Activated T-cell treated with anti-CD3 and anti-CD28 coated beads, Interleukin-2, amount 50 U/mL, for 48 hours (primary cell): ENCODE data around the gene KCNK15.
A peak's percentile ranks its signal among the peaks of the same experiment; 100 is the strongest.

Experiments used
- DNase-seq, 2 experiments: peaks; one replicate each; pipeline ENCODE4 v3.0.0-alpha.2; 2020

KCNK15 gene

DNA sequence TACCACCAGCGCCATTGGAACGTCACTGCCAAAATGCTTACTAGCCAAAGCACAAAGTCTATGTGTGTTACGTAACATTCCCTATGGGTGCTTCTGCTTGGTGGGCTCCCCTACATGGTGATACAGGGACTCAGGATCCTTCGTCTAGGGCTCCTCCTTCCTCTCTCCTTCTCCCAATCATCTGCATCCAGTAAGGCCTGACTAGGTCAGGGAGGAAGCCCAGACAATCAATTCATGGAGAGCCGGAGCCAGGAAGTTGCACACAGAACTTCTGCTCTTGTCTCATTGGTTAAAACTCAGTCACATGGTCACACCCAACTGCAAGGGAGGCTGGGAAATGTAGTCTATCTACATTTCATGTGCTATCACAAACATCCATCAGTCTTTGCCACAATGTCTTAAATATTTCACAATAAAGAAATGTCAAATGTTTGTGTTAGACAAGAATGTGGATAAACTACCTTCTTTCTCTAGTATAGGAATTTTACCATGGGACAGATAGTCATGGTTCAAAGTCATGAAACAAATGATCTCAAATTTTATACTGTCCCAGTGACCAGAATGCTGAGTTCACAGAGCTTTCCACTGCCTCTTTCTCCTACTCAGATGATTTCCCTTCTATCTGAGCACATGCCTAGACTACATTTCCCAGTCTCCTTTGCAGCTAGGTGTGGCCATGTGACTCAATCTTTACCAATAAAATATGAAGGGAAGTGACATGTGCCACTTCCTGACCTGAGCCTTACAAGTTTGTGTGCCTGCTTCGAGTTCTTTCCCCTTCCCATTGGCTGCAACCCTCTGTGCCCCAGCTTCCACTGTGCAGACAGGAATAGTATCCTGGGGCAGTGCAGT is 9.3 kb upstream of the KCNK15 start:
- DNase-seq = peak; percentile 34 to 40

DNA sequence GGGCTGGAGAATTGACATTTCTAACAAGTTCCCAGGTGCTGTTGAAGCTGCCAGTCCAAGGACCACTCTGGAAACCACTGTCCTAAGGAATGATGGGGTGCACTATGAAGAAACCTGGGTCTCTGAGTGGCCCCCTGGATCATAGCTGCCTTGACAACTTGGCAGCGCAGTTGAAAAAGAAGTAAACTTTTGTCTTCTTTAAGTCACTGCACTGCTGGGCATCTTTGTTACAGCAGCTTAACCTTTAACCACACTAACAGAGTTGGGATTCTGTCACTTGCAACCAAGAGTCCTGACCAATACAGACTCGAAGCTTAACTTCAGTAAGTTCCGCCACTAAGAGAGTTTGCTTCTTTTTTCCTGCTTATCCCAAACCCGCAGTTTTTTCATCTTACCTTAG is 8.5 kb upstream of the KCNK15 start:
- no peak for DNase-seq

DNA sequence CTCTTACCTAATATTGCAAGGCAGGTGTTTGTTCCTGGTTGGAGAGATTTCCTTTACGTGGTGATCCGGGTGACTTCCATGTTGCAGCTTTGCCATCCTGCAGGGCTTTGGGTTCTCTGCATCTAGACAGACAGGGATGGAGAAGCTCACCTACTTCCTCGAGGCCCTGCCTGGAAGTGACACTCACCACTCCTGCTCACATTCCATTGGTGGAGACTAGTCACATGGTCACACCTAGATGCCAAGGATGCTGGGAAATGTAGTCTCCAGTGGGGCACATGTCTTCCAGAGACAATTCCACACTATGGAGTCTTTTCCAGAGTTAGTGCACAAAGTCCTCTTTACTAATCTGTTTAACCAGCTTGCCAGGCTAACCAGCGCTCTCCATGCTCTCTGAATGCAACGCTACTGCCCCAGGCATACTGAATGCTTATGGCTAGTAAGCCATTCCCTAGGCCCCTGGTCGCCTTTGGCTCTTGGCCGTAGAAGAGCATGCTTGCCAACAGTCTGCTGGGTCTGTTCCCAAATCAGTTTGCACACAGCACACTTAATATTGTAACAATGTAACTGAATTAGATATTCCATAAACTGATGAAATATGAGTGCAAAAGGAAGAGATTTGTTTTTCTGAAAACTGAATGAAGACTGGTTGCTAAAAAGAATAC is 6.7 kb upstream of the KCNK15 start:
- DNase-seq = peak; percentile 51 to 58

DNA sequence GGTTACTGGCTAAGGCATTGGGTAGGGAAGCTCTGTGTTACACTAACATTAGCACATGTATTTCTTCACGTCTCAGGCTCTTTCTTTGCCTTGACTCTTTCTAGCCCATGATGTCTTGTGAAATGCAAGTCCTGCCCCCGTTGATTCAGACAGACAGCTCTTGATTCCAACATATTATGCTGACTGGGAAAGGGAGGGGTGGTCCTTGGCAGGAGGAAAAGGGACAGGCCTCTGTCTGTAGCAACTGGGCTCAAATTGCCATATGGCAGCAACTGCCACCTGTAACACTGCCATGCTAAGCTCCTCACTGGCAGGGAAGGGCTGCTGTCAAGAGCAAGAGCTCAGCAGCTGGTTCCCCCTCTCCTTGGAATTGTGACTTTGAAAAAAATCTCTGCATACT is 5.7 kb upstream of the KCNK15 start:
- no peak for DNase-seq

DNA sequence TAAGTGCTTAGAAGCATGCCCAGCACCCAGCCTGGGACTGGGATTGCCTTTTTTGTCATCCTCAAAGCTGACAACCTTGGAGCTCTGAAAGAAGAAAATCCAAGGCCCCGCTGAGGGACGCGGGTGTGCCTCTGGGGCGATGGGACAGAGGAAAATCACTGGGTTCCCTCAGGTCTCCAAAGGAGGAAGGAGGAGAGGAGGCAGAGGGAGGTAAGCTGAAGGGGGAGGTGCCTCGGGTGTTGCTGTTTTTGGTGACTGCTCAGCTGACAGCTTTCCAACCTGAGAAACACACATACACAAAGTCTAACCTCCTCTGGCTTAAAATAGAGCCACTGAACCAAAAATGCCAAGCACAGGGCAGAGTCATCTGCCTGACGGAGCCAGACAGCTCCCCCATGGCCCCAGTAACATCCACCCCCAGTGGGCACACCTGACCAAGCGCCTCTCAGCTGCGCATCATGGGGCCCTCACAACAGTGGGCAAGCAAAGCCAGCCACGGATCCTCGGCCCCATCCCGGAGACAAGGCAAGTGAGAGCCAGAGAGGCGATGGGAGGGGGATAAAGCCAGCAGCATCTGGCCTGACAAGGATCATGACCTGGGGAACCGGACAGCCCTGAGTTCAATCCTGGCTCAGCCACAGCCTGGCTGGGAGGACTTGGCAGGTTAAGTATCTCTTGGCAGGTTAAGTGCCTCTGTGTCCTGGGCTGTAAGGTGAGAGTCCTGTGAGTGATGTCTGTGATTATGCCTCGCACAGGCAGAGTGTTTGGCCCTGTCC is 3.2 kb upstream of the KCNK15 start:
- DNase-seq = no peak

DNA sequence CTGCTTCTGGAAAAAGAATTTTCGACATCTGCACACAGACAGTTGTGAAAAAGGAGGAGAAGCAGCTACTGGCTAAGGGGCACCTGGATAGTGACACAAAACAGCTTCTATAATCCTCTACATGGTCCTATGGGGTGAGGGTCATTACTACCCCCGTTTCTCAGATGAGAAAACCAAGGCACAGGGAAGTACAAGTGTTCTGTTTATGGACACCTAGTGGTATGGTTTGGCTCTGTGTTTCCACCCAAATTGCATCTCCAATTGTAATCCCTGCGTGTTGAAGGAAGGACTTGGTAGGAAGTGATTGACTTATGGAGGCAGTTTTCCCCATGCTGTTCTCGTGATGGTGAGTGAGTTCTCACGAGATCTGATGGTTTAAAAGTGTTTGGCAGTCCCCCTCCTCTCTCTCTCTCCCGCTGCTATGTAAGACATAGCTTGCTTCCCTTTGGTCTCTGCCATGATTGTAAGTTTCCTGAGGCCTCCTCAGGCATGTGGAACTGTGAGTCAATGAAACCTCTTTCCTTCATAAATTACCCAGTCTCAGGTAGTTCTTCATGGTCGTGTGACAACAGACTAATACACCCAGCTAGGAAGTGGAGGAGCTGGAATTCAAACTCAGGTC is 2.5 kb upstream of the KCNK15 start:
- no peak for DNase-seq

DNA sequence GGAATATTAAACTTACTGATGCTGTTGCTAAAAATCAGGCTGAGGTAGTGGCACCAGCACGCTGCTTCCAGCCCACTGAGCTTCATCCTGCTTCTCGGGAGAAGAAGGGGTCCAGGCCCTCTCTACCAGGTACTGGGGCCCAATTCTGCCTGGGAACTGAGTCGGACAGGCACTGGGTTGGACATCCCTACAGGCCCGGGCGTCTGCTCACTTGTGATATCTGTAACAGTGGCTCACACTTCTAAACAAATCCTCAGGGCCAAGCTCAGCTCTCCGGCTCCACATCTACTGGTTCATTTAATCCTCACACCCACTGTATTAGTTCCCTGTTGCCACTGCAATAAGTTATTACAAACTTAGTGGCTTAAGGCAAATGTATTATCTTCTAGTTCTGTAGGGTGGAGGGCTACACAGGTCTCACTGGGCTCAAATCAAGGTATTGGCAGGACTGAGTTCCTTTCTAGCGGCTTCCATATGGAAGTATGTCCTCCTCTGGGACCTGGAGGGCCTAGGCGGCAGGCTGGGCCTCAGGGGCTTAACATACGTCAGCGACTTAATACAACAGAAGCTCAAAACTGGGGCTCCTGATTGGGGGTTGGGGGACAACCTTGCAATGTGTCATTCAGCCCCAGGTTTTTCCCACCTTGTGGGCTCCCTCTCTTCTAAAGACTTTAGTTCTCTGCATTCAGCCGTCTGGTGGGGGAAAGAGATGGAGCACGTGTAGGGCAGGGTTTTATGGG is 1.6 kb upstream of the KCNK15 start:
- DNase-seq = no peak

DNA sequence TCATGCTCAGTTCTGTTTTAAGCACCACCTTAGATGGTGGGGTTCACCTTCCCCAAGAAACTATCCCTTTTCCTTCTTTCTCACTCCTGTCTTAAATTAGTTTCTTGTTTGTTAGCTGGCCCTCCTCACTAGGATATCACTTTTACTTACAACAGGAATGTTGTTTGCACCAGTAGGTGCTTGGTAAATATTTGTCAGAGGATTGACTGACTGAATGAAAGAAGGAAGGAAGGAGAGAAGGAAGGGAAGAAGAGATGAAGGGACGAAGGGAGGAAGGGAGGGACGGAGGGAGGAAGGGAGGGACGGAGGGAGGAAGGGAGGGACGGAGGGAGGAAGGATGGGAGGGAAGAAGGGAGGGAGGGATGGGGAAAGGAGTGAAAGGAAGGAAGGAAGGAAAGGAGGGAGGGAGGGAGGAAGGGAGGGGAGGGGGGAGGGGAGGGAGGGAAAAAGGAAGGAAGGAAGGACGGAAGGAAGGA is 505 bp upstream of the KCNK15 start:
- DNase-seq = no peak

DNA sequence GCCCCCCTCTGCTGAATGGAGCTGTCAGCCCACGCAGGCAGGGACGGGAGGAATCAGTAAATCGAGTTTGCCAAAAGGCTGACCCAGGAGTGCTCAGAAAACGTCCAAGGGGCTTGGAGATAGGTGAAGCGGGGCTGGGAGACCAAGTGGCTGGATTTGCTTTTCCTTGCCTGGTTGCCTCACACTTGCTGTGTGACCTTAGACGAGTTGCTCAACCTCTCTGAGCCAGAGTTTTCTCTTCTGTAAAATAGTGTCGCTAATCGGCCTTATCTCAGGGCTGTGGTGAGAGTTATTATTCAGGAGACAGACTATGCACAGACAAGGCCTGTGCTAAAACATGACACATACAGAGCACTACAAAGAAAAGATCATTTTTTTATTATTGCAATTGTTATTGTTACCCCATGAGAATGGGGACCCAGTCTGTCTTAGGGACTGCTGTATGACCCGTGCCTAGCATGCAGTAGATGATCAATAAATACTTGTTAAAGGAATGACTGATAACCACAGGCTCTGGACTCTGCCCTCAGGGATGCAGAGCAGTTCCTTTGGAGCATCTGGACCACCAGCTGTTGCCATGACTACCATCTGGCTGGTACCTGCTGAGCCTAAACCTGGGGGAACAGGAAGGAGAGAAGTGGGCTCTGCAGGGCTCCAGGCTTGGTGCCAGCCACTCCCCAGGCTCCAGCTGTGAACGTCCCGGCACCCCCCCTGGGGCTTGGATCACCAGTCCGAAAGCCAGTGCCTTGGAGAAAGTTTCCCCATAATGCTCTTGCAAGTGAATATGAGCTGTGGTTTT is 901 bp downstream of the KCNK15 start:
- peak in 1 of 2 experiments; percentile 20 for DNase-seq

DNA sequence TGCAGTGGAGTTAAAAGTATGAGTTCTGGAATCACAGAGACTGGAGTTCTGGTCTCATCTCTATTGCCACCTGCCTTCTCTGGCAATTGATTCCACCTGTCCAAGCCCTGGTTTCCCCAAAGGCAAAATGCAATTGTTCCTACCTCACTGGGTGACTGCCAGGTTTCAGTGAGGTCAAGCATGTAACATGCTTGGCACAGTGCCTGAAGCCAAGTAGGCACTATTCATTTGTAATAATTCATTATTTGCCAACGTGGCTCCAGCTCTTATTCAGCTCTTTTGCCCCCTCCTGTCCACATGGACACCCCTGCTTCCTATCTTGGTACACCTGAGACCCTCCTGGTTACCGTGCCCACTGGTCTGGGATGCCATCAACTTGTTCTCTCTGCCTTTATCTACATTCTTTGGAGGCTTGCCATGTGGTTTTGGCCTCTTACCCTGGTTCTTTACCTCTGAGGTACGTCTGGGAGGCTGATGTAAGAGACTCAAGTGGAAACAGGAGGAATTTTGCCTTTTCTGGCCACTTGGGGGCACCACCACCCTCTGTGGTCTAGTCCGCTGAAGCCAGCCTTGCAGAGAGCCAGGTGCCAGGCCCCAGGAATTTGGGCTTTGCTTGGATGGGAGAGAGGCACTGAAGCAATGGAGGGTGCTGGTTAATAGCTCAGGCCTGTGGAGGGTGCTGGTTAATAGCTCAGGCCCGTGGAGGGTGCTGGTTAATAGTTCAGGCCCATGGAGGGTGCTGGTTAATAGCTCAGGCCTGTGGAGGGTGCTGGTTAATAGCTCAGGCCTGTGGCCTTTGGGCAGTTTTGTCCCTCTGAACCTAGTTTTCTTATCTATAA is 1.7 kb downstream of the KCNK15 start:
- DNase-seq = peak; percentile 79 to 82

DNA sequence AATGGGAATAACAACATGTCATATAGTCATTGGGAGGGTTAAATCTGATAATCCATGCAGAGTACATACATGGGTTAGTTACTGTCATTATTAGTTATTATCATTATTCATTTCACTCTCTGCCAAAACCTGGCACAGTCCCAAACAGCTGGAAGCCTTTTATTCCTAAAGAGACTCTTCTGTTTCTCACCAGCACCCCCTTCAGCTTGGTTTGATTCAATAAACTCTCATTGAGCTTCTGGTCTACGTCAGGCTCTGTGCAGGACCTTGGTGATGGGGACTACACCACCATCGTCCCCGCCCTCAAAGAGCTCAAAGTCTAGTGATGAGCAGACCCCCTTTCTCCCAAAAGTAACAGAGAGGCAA is 2.3 kb downstream of the KCNK15 start:
- no peak for DNase-seq

DNA sequence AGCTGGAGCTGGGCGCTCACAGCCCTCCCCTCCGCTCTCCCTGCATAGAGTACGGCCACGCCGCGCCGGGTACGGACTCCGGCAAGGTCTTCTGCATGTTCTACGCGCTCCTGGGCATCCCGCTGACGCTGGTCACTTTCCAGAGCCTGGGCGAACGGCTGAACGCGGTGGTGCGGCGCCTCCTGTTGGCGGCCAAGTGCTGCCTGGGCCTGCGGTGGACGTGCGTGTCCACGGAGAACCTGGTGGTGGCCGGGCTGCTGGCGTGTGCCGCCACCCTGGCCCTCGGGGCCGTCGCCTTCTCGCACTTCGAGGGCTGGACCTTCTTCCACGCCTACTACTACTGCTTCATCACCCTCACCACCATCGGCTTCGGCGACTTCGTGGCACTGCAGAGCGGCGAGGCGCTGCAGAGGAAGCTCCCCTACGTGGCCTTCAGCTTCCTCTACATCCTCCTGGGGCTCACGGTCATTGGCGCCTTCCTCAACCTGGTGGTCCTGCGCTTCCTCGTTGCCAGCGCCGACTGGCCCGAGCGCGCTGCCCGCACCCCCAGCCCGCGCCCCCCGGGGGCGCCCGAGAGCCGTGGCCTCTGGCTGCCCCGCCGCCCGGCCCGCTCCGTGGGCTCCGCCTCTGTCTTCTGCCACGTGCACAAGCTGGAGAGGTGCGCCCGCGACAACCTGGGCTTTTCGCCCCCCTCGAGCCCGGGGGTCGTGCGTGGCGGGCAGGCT is 4.6 kb downstream of the KCNK15 start:
- no peak for DNase-seq

DNA sequence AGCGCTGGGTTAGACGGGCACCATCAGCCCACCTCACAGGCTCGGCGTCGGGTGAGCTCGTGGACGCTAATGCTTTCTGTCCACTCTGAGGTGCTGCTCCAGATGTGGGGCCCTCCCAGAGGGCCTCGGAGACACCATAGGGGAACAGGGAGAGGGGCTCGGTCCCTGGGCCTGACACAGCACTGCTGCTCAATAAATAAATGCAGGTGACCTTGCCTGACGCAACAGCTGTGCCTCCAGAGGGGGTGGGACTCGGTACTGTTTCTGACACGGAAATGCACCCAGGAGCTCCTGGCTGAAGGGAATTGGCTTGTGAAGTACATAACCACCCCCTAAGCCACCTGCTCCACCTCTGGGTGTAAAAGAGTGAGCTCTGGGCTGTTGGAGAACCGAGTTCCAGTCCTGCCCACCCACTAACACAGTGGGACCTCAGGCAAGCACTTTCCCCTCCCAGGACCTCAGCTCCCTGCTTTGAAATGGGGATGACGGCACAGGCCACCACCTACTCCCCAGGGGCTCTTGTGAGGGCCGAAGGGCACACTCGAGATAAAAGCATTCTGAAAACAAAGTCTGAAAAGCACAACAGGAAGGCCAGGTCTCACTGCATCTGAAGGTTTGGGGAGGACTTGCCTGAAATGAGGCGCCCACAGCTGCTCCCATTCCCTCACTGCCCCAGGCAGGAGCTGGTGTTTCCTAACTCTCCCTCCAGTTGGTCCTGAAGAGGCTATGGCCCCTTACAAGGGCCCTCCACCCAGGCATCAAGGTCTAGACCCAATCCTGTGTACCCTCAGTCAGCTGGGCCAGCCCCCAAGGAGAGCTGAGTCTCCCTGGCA is 6.7 kb downstream of the KCNK15 start:
- DNase-seq = no peak

DNA sequence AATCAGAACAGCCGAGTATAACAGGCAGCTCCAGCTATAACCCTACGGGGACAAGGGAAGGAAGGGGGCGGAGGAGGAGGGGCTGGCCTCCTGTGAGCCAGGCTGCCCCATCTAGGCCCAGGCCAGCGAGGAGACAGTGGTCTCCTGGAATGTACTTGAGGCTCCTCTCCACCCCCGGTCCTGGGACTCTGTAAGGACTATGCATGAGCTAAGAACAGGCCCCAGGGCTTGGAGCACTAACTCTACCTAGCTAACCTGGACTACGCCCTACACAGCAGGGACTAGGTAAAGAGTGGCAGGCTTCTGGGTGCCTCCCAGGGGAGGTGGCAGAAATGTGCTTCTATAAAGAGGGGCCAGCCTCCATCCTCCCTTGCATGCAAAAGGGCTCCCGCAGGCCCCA is 8.9 kb downstream of the KCNK15 start:
- no peak for DNase-seq

DNA sequence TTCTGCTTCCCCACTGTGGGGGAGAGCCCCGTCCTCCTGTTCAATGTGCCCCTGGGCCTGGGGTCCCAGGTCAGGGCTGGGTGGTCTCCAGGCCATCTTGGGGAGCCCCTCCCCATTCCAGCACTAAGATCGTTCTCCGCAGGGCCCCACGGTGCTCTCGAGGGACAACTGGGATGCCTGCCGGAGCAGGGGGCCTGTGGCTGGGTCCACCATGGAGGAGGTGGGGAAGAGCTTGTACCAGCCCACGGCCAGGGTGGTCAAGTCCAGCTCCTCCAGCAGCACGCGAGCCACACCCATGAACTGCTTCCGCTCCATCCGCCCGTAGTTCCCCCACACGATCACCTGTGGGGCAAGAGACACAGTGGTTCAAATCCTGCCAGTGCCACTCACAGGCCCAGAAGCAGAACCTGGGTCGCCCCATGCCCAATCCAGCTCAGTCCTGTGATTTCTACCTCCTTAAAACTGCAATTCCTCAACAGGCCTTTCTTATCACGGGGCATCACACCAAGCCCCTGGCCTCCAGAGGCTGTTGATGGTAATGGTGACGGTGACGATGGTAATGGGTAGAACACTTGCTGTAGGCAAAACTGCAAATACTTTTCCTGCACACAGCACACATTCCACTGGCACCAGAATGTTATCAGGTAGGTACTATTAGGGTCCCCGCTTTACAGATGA is 10.5 kb downstream of the KCNK15 start:
- DNase-seq = no peak

DNA sequence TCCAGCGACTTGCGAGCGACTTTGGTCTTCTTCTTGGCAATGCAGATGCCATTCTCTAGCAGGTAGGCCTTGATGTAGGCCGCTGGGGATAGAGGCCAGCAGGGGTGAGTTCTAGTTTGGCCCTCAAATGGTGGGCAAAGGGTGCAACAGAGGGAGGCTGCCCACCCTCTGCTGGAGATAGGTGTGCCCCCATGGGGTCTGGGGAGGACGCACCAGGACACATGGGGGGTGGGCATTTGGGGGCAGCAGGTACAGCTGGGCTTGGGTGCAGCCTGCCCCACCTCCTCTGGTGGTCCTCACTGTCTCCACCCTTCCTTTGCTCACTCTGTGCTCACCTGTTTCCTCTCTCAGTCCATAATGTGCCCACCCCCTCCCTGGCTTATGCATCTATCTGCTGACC is 11.3 kb downstream of the KCNK15 start:
- DNase-seq = no peak

DNA sequence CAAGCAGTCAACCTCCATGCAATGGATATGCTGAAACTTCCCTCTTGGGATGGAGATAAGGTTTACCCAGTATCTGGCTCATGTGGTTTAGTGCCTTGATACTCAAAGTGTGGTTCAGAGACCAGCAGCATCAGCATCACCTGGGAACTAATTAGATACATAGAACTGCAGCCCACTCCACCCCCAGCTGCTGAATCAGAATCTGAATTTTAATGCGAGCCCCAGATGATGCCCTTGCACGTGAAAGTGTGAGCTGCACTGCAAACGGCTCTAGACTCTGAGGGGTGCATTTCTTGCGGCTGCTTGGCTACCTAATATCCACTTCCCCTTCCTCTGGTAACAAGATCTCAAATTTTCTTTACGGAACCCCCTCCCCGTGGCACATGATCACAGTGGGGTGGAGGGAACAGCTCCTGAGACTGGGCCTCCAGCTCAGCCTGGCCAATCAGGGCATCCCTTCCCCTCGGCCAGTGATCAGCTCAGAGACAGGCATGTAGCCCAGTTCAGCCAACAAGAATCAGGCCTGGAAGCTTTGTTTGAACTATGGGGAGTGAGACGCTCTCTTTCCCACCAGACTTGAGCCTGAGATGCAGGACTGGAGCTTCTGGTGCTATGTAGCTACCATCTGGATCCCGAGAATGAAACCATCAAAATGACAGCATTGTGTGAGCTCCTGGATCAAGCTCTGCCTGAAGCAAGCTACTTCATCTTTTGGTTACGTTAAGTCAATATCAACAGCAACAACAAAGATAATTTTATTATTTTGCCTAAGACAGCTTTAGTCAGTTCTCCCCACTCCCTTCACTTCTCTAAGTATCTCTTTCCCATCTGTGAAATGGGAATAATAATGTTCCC is 12.8 kb downstream of the KCNK15 start:
- DNase-seq = no peak
